Measurements from ENCODE around the gene SASH1.

The SASH1 gene

DNA sequence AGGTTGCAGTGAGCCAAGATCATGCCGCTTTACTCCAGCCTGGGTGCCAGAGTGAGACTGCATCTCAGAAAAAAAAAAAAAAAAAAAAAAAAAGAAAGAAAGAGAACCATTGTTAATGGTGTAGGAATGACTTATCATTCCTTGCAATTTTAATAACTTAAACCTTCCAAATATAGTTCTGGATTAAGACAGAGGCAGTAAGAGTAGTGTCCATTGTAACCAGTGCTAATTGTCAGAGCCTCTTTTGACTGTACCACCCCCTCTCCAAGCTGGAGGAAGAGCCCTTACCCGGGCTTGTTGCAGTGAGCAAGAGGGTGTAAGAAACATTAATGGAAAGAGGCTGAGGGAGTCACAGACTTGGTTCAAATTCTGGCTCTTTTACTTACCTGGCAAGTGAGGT, 53.8 kb downstream of the SASH1 start:
- no peak overlapping the region for H3K4me3 ChIP-seq (ENCODE audit: insufficient read depth, low read length, poor library complexity, severe bottlenecking)
- no peak overlapping the region for H3K9ac ChIP-seq (ENCODE audit: low read length)
- H3K36me3 ChIP-seq (ENCODE audit: low read length): no peaks in the 10 kb centered on the region
- no peak overlapping the region for H3K4me2 ChIP-seq (ENCODE audit: low read depth, low read length, poor library complexity, severe bottlenecking)
- H3F3A ChIP-seq (ENCODE audit: insufficient read depth): no peaks in the 10 kb centered on the region
- TF ChIP-seq, protein P1, sequence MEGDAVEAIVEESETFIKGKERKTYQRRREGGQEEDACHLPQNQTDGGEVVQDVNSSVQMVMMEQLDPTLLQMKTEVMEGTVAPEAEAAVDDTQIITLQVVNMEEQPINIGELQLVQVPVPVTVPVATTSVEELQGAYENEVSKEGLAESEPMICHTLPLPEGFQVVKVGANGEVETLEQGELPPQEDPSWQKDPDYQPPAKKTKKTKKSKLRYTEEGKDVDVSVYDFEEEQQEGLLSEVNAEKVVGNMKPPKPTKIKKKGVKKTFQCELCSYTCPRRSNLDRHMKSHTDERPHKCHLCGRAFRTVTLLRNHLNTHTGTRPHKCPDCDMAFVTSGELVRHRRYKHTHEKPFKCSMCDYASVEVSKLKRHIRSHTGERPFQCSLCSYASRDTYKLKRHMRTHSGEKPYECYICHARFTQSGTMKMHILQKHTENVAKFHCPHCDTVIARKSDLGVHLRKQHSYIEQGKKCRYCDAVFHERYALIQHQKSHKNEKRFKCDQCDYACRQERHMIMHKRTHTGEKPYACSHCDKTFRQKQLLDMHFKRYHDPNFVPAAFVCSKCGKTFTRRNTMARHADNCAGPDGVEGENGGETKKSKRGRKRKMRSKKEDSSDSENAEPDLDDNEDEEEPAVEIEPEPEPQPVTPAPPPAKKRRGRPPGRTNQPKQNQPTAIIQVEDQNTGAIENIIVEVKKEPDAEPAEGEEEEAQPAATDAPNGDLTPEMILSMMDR (IDR thresholded peaks at IDR 0.05; ENCODE audit: insufficient read depth, low read length, poor library complexity, severe bottlenecking): no peak
- TF ChIP-seq EZH2phosphoT487 (conservative IDR thresholded peaks at IDR 0.05; ENCODE audit: low read length): no peak
- no peaks in the 10 kb centered on the region for H3K27me3 ChIP-seq (ENCODE audit: low read length)
- no peaks in the 10 kb centered on the region for H3K79me2 ChIP-seq (ENCODE audit: insufficient read depth, low read length)
- no peak overlapping the region for H3K27ac ChIP-seq (ENCODE audit: low read depth, low read length)
- no peaks in the 10 kb centered on the region for H4K20me1 ChIP-seq (ENCODE audit: low read depth, low read length)
- H3K9me3 ChIP-seq (ENCODE audit: insufficient read depth, low read length): no peaks in the 10 kb centered on the region
- H3K9me2 ChIP-seq (replicated peaks; ENCODE audit: insufficient read depth, low read length): no peaks in the 10 kb centered on the region
- no peak overlapping the region for H2AFZ ChIP-seq (ENCODE audit: low read depth, low read length, severe bottlenecking)

DNA sequence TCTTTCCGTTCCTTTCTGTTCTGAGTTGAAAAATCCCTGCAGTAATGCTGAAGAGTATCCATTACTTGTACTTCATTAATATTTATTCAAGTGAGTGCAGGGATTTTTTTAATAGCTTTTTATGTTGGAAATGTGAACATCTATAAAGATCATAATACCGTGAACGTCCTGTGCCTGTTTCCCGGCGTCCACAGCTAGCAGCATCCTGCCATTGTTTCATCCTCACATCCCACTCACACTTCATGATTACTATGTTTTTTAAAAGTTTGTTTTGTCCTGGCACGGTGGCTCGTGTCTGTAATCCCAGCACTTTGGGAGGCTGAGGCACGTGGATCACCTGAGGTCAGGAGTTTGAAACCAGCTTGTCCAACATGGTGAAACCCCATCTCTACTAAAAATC, 54.3 kb downstream of the SASH1 start:
- Histone ChIP-seq H3K4me3 (ENCODE audit: insufficient read depth, low read length, poor library complexity, severe bottlenecking) (no peak overlapping the region), H3K9me3 (ENCODE audit: insufficient read depth, low read length) (no peaks in the 10 kb centered on the region), H3K4me2 (ENCODE audit: low read depth, low read length, poor library complexity, severe bottlenecking) (no peak overlapping the region), H3K27ac (ENCODE audit: low read depth, low read length) (no peak overlapping the region), H3K9me2 (replicated peaks; ENCODE audit: insufficient read depth, low read length) (no peaks in the 10 kb centered on the region), H3F3A (ENCODE audit: insufficient read depth) (no peaks in the 10 kb centered on the region), H4K20me1 (ENCODE audit: low read depth, low read length) (no peaks in the 10 kb centered on the region), H3K36me3 (ENCODE audit: low read length) (no peaks in the 10 kb centered on the region), H3K79me2 (ENCODE audit: insufficient read depth, low read length) (no peaks in the 10 kb centered on the region), H3K9ac (ENCODE audit: low read length) (no peak overlapping the region), H2AFZ (ENCODE audit: low read depth, low read length, severe bottlenecking) (no peak overlapping the region), H3K27me3 (ENCODE audit: low read length) (no peaks in the 10 kb centered on the region)
- no peak for TF ChIP-seq EZH2phosphoT487 (conservative IDR thresholded peaks at IDR 0.05; ENCODE audit: low read length)
- TF ChIP-seq, protein P1 (IDR thresholded peaks at IDR 0.05; ENCODE audit: insufficient read depth, low read length, poor library complexity, severe bottlenecking): no peak

DNA sequence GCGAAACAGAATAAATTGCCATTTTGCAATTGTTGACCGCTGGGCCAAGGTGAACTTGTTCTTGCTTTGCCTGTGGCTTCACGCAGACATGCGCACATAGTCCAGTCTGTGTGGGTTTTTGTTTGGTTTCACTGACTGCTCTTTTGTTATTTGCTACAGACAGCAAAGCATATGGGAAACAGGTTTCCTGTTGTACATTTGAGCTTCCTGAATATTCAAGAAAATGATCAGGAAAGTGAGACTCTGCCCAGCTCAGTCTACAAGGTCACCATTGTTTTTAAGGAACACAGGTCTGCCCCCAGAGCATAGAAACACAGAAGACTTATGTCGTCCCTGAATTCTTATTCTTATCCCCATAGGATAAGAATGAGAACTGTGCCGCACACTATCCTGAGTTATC, 55.6 kb downstream of the SASH1 start:
- Histone ChIP-seq H3K36me3 (ENCODE audit: low read length) (no peaks in the 10 kb centered on the region), H3K9ac (ENCODE audit: low read length) (no peak overlapping the region), H4K20me1 (ENCODE audit: low read depth, low read length) (no peaks in the 10 kb centered on the region), H3K27ac (ENCODE audit: low read depth, low read length) (no peak overlapping the region), H3K27me3 (ENCODE audit: low read length) (no peaks in the 10 kb centered on the region), H3K4me3 (ENCODE audit: insufficient read depth, low read length, poor library complexity, severe bottlenecking) (no peak overlapping the region), H3K9me2 (replicated peaks; ENCODE audit: insufficient read depth, low read length) (no peaks in the 10 kb centered on the region), H2AFZ (ENCODE audit: low read depth, low read length, severe bottlenecking) (no peak overlapping the region), H3K9me3 (ENCODE audit: insufficient read depth, low read length) (no peaks in the 10 kb centered on the region), H3K79me2 (ENCODE audit: insufficient read depth, low read length) (no peaks in the 10 kb centered on the region), H3K4me2 (ENCODE audit: low read depth, low read length, poor library complexity, severe bottlenecking) (no peak overlapping the region), H3F3A (ENCODE audit: insufficient read depth) (no peaks in the 10 kb centered on the region)
- TF ChIP-seq, protein P1 (IDR thresholded peaks at IDR 0.05; ENCODE audit: insufficient read depth, low read length, poor library complexity, severe bottlenecking): no peak
- TF ChIP-seq EZH2phosphoT487 (conservative IDR thresholded peaks at IDR 0.05; ENCODE audit: low read length): no peak

All from SU-DHL-6 (cell line).